AG04450 (cell line): Measurements from ENCODE around the gene GAP43. TPM values are rescaled to one million over a fixed set of nuclear protein-coding genes. Genes with fewer than 3 reads are reported as not detected.

Experiments
- CTCF ChIA-PET: fragments of 300-600, 350-600 bp; formaldehyde crosslinking; extraction: SDS; loops from one replicate; lab custom pipeline; 2022; ENCODE audit warnings: antibody characterized with exemption, inconsistent platforms; lab: Charles Lee
- POLR2A ChIA-PET: fragments of 350-600 bp; formaldehyde crosslinking; extraction: SDS; loops from one replicate; lab custom pipeline; 2021; ENCODE audit warnings: antibody characterized with exemption, inconsistent platforms; lab: Yijun Ruan, JAX
- DNase-seq: peaks from one replicate; pipeline ENCODE4 v3.0.0-alpha.2; 2011; ENCODE audit warnings: low read depth, low spot score
- H3K27ac ChIP-seq: one replicate; pipeline ENCODE4 v1.5.1; 2012; ENCODE audit warnings: low read depth, low read length, control low read depth
- H3K27me3 ChIP-seq: one replicate; pipeline ENCODE4 v1.6.0; 2012; ENCODE audit warnings: low read length; ENCODE audit not compliant: control insufficient read depth, insufficient read depth
- H3K4me3 ChIP-seq: 2 replicates; pipeline ENCODE4 v1.5.1; 2011; ENCODE audit warnings: mild to moderate bottlenecking, low read depth, low read length, control low read depth
- H3K9me3 ChIP-seq: 2 replicates; pipeline ENCODE4 v1.5.1; 2012; ENCODE audit warnings: low read length; ENCODE audit not compliant: control insufficient read depth, insufficient read depth
- polyA plus RNA-seq: library from polyadenylated mRNA; depleted of rRNA; stranded (reverse); fragments of >200 nt; gene quantifications from 2 replicates; pipeline ENCODE4 v1.2.3, GENCODE V29; 2011
- TF ChIP-seq, protein P1 (sequence below): IDR thresholded peaks from 2 replicates; pipeline ENCODE4 v1.5.1; 2011; ENCODE audit warnings: low read depth, low read length, control low read depth, inconsistent platforms

GAP43 gene
- polyA plus RNA-seq, 1 experiment, result 1.3 TPM

DNA sequence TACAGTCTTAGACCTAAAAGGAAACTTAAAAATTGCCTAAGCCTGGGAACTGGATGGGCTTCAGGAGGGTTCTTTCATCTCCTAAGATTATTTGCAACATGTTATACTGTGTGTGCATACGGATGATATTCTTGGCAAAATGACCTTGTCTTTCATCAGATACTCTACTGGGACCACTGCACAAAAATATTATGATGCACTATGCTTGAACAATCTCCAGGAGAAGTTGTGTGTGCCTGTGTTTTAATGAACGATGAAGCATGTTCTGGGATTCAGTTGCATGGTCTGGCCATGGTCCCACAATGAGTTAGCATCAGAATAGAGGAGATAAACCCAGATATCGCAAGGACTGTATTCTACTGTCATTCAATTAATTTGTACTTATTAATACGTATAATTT lies 68.7 kb downstream of the GAP43 start:
- Histone ChIP-seq H3K27ac (no peak overlapping the region), H3K9me3 (no peaks in the 10 kb centered on the region), H3K27me3 (no peaks in the 10 kb centered on the region), H3K4me3 (no peak overlapping the region)
- TF ChIP-seq, protein P1, sequence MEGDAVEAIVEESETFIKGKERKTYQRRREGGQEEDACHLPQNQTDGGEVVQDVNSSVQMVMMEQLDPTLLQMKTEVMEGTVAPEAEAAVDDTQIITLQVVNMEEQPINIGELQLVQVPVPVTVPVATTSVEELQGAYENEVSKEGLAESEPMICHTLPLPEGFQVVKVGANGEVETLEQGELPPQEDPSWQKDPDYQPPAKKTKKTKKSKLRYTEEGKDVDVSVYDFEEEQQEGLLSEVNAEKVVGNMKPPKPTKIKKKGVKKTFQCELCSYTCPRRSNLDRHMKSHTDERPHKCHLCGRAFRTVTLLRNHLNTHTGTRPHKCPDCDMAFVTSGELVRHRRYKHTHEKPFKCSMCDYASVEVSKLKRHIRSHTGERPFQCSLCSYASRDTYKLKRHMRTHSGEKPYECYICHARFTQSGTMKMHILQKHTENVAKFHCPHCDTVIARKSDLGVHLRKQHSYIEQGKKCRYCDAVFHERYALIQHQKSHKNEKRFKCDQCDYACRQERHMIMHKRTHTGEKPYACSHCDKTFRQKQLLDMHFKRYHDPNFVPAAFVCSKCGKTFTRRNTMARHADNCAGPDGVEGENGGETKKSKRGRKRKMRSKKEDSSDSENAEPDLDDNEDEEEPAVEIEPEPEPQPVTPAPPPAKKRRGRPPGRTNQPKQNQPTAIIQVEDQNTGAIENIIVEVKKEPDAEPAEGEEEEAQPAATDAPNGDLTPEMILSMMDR, result no peak
- ChIA-PET POLR2A (no interaction called here), CTCF (interaction anchor here (1.1 to 1.5 kb wide), 4 partner anchors 12 to 474 kb away, joined by 3 to 18 read pairs (median 4); no protein-coding TSS in a partner anchor)
- DNase-seq, result no peak

DNA sequence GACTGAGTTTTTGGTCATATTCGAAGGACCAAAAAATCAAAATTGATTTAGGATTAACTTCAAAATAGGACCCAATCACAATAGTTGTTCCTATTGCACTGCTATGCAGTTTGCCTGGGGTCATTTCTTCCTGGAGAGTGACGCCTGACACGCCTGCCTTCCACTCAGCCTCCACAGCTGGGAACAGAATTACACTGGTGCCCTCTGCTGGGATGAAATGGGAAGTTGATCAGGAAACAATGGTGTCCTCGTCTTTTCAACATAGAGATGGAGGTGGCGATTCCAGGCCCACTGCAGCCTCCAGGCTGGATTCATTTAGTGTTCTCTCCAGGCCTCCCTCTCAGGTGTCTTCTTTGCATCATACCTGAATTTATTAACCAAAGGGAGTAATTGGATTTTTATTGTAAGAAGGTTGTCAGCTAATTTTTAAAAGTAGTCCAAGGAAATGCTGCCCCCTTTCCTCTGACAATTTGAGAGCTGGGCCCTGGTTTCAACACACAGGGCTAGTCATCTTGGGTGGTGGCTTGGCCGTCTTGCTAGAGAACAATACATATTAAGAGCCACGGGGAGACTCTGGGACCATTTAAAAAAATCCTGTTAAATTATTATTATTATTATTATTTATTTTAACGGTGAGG lies 69.7 kb downstream of the GAP43 start:
- no peaks in the 10 kb centered on the region for H3K9me3 ChIP-seq
- CTCF ChIA-PET, result interaction anchor here (0.6 to 2.5 kb wide), 35 partner anchors 10 to 643 kb away, joined by 3 to 60 read pairs (median 4); no protein-coding TSS in a partner anchor
- TF ChIP-seq, protein P1, result peak; percentile 89
- no peak overlapping the region for H3K4me3 ChIP-seq
- no peaks in the 10 kb centered on the region for H3K27me3 ChIP-seq
- no peak overlapping the region for H3K27ac ChIP-seq
- DNase-seq, result no peak
- POLR2A ChIA-PET, result no interaction called here

- H3K27ac ChIP-seq, result no peak overlapping the region
- no peak overlapping the region for H3K4me3 ChIP-seq
- no peaks in the 10 kb centered on the region for H3K9me3 ChIP-seq
- no peak for DNase-seq
- CTCF ChIA-PET, result interaction anchor here (0.7 to 2.5 kb wide), 21 partner anchors 9 to 480 kb away, joined by 3 to 60 read pairs (median 4); no protein-coding TSS in a partner anchor
- H3K27me3 ChIP-seq, result no peaks in the 10 kb centered on the region
- POLR2A ChIA-PET, result no interaction called here
- TF ChIP-seq, protein P1, result no peak
Observed at GRCh38 chr3:115693868-115694267, 70.6 kb downstream of the GAP43 start.

GRCh38 chr3:115695090-115695489 lies 71.8 kb downstream of the GAP43 start:
- H3K27me3 ChIP-seq, result no peaks in the 10 kb centered on the region
- no peak for DNase-seq
- H3K27ac ChIP-seq, result no peak overlapping the region
- CTCF ChIA-PET, result interaction anchor here (2.1 kb wide), 1 partner anchor 477 kb away, joined by 16 read pairs; no protein-coding TSS in a partner anchor
- POLR2A ChIA-PET, result no interaction called here
- TF ChIP-seq, protein P1, result no peak
- no peaks in the 10 kb centered on the region for H3K9me3 ChIP-seq
- no peak overlapping the region for H3K4me3 ChIP-seq
